Activated CD8-positive, alpha-beta T cell treated with anti-CD3 and anti-CD28 coated beads for 36 hours (primary cell): ENCODE results near the gene SELENOO. TPM values are rescaled to one million over a fixed set of nuclear protein-coding genes. Genes with fewer than 3 reads are reported as not detected.

ENCODE experiments used
- ATAC-seq: fragments of 200-7000 bp; cut with Tn5 transposase; one replicate; pipeline ENCODE4 v1.10.0; 2021; ENCODE audit warnings: mild to moderate bottlenecking, moderate library complexity
- CTCF ChIA-PET: fragments of 350-600 bp; sonication (Branson Sonifier 250); formaldehyde crosslinking; loops from one replicate; lab custom pipeline; 2021; ENCODE audit warnings: antibody characterized with exemption; lab: Charles Lee
- POLR2A ChIA-PET: fragments of 350-600 bp; sonication (Branson Sonifier 250); formaldehyde crosslinking; loops from one replicate; lab custom pipeline; 2021; ENCODE audit warnings: antibody characterized with exemption; lab: Charles Lee
- DNase-seq: peaks from one replicate; pipeline ENCODE4 v3.0.0-alpha.2; 2020
- H3K27ac Mint-ChIP-seq: one replicate; pipeline ENCODE4 v1.8.0; 2021; ENCODE audit warnings: mild to moderate bottlenecking, mixed read lengths
- H3K27me3 Mint-ChIP-seq: one replicate; pipeline ENCODE4 v1.8.0; 2021; ENCODE audit warnings: mixed read lengths
- H3K36me3 Mint-ChIP-seq: one replicate; pipeline ENCODE4 v1.8.0; 2021; ENCODE audit warnings: low read depth, mixed read lengths
- H3K4me1 Mint-ChIP-seq: one replicate; pipeline ENCODE4 v1.8.0; 2021; ENCODE audit warnings: low read depth, mixed read lengths
- H3K4me3 Mint-ChIP-seq: one replicate; pipeline ENCODE4 v1.8.0; 2021; ENCODE audit warnings: mild to moderate bottlenecking, moderate library complexity, mixed read lengths
- H3K9me3 Mint-ChIP-seq: one replicate; pipeline ENCODE4 v1.8.0; 2021; ENCODE audit warnings: mixed read lengths
- CTCF ChIP-seq: fragments of 200-600 bp; IDR thresholded peaks from one replicate; pipeline ENCODE4 v1.8.0; 2022; ENCODE audit warnings: antibody characterized with exemption, mild to moderate bottlenecking
- intact Hi-C: fragments of 100-400 bp; cut with micrococcal nuclease; formaldehyde crosslinking; loops from one replicate; pipeline ENCODE4 v1.10.0; 2022
- total RNA-seq, 2 experiments: library from RNA; stranded (reverse); gene quantifications; one replicate each; pipeline ENCODE4 v1.2.3, GENCODE V29; 2021

Gene SELENOO
- total RNA-seq, 2 experiments from 2014 or later, result 24.0 to 25.5 TPM

- ChIA-PET CTCF (no interaction called here), POLR2A (interaction anchor here (0.6 to 1.7 kb wide), 3 partner anchors 8 to 62 kb away, joined by 3 to 4 read pairs (median 3); no protein-coding TSS in a partner anchor)
- H3K36me3 Mint-ChIP-seq, result no peaks in the 10 kb centered on the region
- peaks cover 25% of the 10 kb centered on the region for H3K27me3 Mint-ChIP-seq
- no peak for ATAC-seq
- intact Hi-C loops, result no loop called here
- H3K4me1 Mint-ChIP-seq, result peaks cover 3% of the 10 kb centered on the region
- H3K4me3 Mint-ChIP-seq, result no peak overlapping the region
- TF ChIP-seq CTCF, result no peak
- DNase-seq, result no peak
- H3K27ac Mint-ChIP-seq, result no peak overlapping the region
- no peaks in the 10 kb centered on the region for H3K9me3 Mint-ChIP-seq
Observed at GRCh38 chr22:50173983-50174355, 26.8 kb upstream of the SELENOO start.

GRCh38 chr22:50174382-50175190, 26.2 kb upstream of the SELENOO start:
- ChIA-PET POLR2A (interaction anchor here (0.7 to 1.7 kb wide), 3 partner anchors 8 to 17 kb away, joined by 3 to 4 read pairs (median 3); no protein-coding TSS in a partner anchor), CTCF (interaction anchor here (1.3 kb wide), 1 partner anchor 26 kb away, joined by 3 read pairs; no protein-coding TSS in a partner anchor)
- intact Hi-C loops, result no loop called here
- Mint-ChIP-seq H3K36me3 (no peaks in the 10 kb centered on the region), H3K27ac (no peak overlapping the region), H3K9me3 (no peaks in the 10 kb centered on the region), H3K27me3 (peaks cover 21% of the 10 kb centered on the region), H3K4me1 (no peaks in the 10 kb centered on the region), H3K4me3 (no peak overlapping the region)
- ATAC-seq, result no peak
- TF ChIP-seq CTCF, result no peak
- no peak for DNase-seq

- DNase-seq, result no peak
- Mint-ChIP-seq H3K27me3 (peaks cover 21% of the 10 kb centered on the region), H3K4me1 (peaks cover 2% of the 10 kb centered on the region), H3K4me3 (no peak overlapping the region), H3K36me3 (no peaks in the 10 kb centered on the region), H3K9me3 (no peaks in the 10 kb centered on the region), H3K27ac (no peak overlapping the region)
- TF ChIP-seq CTCF, result no peak
- no peak for ATAC-seq
- intact Hi-C loops, result no loop called here
- ChIA-PET POLR2A (interaction anchor here (0.7 to 1.7 kb wide), 2 partner anchors 12 to 16 kb away, joined by 3 to 4 read pairs; no protein-coding TSS in a partner anchor), CTCF (interaction anchor here (1.3 kb wide), 1 partner anchor 27 kb away, joined by 3 read pairs; no protein-coding TSS in a partner anchor)
Observed at GRCh38 chr22:50175191-50175461, 25.7 kb upstream of the SELENOO start.

GRCh38 chr22:50175921-50176849, 24.6 kb upstream of the SELENOO start:
- CTCF ChIA-PET, result interaction anchor here (1.3 kb wide), 1 partner anchor 28 kb away, joined by 3 read pairs; no protein-coding TSS in a partner anchor
- Mint-ChIP-seq H3K36me3 (no peaks in the 10 kb centered on the region), H3K27me3 (peaks cover 18% of the 10 kb centered on the region), H3K27ac (no peak overlapping the region), H3K4me3 (no peak overlapping the region), H3K9me3 (no peaks in the 10 kb centered on the region), H3K4me1 (peaks cover 2% of the 10 kb centered on the region)
- POLR2A ChIA-PET, result interaction anchor here (1.7 kb wide), 1 partner anchor 11 kb away, joined by 4 read pairs; no protein-coding TSS in a partner anchor
- no peak for TF ChIP-seq CTCF
- intact Hi-C loops, result no loop called here
- ATAC-seq (no peak), DNase-seq (no peak)
